ENCODE measurements around the gene PECR. TPM values are rescaled to one million over a fixed set of nuclear protein-coding genes. Genes with fewer than 3 reads are reported as not detected.

Gene PECR
- total RNA-seq, 1 experiment from 2014 or later = 13.9 TPM

GRCh38 chr2:216072473-216072872 lies 9.1 kb downstream of the PECR start (continued):
- no peak for TF ChIP-seq USF2 (CRISPR knock-in tag; IDR thresholded peaks at IDR 0.05)
- TF ChIP-seq, protein P1, sequence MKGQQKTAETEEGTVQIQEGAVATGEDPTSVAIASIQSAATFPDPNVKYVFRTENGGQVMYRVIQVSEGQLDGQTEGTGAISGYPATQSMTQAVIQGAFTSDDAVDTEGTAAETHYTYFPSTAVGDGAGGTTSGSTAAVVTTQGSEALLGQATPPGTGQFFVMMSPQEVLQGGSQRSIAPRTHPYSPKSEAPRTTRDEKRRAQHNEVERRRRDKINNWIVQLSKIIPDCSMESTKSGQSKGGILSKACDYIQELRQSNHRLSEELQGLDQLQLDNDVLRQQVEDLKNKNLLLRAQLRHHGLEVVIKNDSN (CRISPR knock-in tag; IDR thresholded peaks at IDR 0.05) = no peak
- TF ChIP-seq ESRRA (CRISPR knock-in tag; IDR thresholded peaks at IDR 0.05; ENCODE audit: borderline replicate concordance) = no peak
- TF ChIP-seq, protein P2, sequence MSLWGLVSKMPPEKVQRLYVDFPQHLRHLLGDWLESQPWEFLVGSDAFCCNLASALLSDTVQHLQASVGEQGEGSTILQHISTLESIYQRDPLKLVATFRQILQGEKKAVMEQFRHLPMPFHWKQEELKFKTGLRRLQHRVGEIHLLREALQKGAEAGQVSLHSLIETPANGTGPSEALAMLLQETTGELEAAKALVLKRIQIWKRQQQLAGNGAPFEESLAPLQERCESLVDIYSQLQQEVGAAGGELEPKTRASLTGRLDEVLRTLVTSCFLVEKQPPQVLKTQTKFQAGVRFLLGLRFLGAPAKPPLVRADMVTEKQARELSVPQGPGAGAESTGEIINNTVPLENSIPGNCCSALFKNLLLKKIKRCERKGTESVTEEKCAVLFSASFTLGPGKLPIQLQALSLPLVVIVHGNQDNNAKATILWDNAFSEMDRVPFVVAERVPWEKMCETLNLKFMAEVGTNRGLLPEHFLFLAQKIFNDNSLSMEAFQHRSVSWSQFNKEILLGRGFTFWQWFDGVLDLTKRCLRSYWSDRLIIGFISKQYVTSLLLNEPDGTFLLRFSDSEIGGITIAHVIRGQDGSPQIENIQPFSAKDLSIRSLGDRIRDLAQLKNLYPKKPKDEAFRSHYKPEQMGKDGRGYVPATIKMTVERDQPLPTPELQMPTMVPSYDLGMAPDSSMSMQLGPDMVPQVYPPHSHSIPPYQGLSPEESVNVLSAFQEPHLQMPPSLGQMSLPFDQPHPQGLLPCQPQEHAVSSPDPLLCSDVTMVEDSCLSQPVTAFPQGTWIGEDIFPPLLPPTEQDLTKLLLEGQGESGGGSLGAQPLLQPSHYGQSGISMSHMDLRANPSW (CRISPR knock-in tag; conservative IDR thresholded peaks at IDR 0.05; ENCODE audit: low read depth) = no peak
- TF ChIP-seq ATF1 (CRISPR knock-in tag; IDR thresholded peaks at IDR 0.05) = no peak
- no peak for TF ChIP-seq AFF4 (CRISPR knock-in tag; IDR thresholded peaks at IDR 0.05; ENCODE audit: borderline replicate concordance)
- TF ChIP-seq HMGA2 (CRISPR knock-in tag; IDR thresholded peaks at IDR 0.05) = no peak
- TF ChIP-seq ZNF263 (CRISPR knock-in tag; IDR thresholded peaks at IDR 0.05; ENCODE audit: low read depth) = no peak
- no peak for TF ChIP-seq FOXJ3 (CRISPR knock-in tag; IDR thresholded peaks at IDR 0.05; ENCODE audit: borderline replicate concordance)
- no peak for TF ChIP-seq ETV6 (CRISPR knock-in tag; IDR thresholded peaks at IDR 0.05)
- no peak for TF ChIP-seq TEAD4 (CRISPR knock-in tag; IDR thresholded peaks at IDR 0.05)

DNA sequence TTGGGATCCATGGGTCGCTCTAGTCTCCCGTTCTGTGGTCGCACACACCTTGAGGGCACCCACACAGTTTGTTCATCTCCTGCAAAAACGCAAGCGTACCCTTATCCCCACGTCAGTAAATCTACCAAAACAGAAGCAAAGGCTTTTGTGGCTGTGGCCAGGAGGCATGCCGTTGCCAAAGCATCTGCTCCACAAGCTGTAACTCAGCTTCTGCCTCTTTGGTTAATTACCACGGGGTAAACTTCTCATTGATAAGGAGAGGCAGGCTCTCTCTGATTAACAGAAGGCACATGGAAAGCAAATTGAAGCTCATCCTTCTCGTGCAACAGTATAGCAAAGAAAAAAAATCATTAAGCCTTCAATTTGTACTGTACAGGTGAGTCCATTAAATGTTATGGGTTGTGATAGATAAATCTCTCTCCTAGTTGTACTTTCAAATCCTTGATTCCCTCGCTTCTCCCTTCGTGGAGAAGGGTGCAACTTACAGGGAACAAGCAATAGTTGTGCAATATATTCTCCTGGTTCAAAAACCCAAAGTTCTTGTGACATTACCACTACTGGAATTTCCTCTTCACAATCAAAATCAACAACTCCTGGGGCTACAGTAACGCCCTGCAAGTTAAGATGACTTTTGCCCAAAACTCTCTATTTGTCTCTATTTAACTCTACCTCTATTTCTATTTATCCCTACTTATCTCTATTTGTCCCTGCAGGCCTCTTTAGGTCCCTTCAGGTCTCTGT lies 10.3 kb downstream of the PECR start:
- CTCF ChIA-PET = interaction anchor here (2.0 kb wide), 1 partner anchor 43 kb away, joined by 8 read pairs; no protein-coding TSS in a partner anchor
- Mint-ChIP-seq H3K27ac (peak overlapping the region; percentile 8; the same call in 1 of the 2 replicates), H3K4me3 (no peak overlapping the region), H3K4me1 (0 out of 2 replicates have a peak, but pooled peaks cover 4% of the 10 kb centered on the region), H3K27me3 (ENCODE audit: low read depth) (no peaks in the 10 kb centered on the region), H3K9me3 (no peaks in the 10 kb centered on the region), H3K36me3 (no peaks in the 10 kb centered on the region)
- POLR2A ChIA-PET = no interaction called here
- DNase-seq (ENCODE audit: low spot score) (no peak), ATAC-seq (no peak)
- TF ChIP-seq, protein P3, sequence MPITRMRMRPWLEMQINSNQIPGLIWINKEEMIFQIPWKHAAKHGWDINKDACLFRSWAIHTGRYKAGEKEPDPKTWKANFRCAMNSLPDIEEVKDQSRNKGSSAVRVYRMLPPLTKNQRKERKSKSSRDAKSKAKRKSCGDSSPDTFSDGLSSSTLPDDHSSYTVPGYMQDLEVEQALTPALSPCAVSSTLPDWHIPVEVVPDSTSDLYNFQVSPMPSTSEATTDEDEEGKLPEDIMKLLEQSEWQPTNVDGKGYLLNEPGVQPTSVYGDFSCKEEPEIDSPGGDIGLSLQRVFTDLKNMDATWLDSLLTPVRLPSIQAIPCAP (CRISPR knock-in tag; IDR thresholded peaks at IDR 0.05) = no peak
- TF ChIP-seq ZNF512 (CRISPR knock-in tag; IDR thresholded peaks at IDR 0.05; ENCODE audit: borderline replicate concordance) = no peak
- TF ChIP-seq, protein P4, sequence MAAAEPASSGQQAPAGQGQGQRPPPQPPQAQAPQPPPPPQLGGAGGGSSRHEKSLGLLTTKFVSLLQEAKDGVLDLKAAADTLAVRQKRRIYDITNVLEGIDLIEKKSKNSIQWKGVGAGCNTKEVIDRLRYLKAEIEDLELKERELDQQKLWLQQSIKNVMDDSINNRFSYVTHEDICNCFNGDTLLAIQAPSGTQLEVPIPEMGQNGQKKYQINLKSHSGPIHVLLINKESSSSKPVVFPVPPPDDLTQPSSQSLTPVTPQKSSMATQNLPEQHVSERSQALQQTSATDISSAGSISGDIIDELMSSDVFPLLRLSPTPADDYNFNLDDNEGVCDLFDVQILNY (CRISPR knock-in tag; IDR thresholded peaks at IDR 0.05) = no peak
- no peak for TF ChIP-seq CREB1 (CRISPR knock-in tag; IDR thresholded peaks at IDR 0.05)
- TF ChIP-seq TCF7 (CRISPR knock-in tag; IDR thresholded peaks at IDR 0.05; ENCODE audit: low read depth) = no peak
- no peak for TF ChIP-seq GABPB1 (CRISPR knock-in tag; IDR thresholded peaks at IDR 0.05)
- TF ChIP-seq NFE2L1 (CRISPR knock-in tag; IDR thresholded peaks at IDR 0.05) = no peak
- TF ChIP-seq, protein P5, sequence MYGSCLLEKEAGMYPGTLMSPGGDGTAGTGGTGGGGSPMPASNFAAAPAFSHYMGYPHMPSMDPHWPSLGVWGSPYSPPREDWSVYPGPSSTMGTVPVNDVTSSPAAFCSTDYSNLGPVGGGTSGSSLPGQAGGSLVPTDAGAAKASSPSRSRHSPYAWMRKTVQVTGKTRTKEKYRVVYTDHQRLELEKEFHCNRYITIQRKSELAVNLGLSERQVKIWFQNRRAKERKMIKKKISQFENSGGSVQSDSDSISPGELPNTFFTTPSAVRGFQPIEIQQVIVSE (CRISPR knock-in tag; IDR thresholded peaks at IDR 0.05; ENCODE audit: borderline replicate concordance) = no peak
- TF ChIP-seq RELA (CRISPR knock-in tag; IDR thresholded peaks at IDR 0.05; ENCODE audit: borderline replicate concordance) = no peak
- TF ChIP-seq CREM (CRISPR knock-in tag; IDR thresholded peaks at IDR 0.05) = no peak
- TF ChIP-seq ZNF232 (CRISPR knock-in tag; IDR thresholded peaks at IDR 0.05) = no peak
